Left hindlimb (tissue), 1 donor: Measurements from ENCODE around the gene GIGYF2.

Source experiments
- DNase-seq: peaks from one replicate; pipeline ENCODE4 v3.0.0-alpha.2; 2018

Gene GIGYF2

DNA sequence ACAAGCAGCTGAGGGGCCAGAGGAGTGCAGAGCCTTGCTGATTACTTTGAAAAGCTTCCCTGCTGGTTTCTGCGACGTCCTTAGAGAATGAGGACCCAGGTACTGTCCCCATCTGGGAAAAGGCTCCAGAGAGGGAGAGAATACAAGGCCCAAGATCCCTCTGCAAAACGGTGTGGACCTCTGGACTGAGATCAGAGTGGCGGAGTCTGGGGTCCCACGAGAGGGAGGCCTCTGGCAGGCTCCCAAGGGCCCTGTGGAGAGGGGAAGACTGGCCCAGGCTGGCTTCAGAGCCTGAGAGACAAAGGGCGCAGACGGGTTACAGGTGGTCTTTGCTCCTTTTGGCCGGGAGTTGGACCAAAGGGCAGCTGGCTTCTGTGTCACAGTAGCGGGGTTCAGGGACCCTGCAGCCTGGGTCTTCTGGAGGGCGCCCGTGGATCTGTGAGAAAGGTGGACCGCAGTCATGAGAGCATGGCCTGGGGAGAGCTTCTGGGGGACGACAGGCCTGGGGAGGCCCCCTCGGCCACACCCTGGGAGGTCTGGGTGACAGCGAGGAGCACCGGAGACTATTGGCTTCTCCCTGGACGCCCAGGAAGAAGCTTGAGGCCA is 173.7 kb downstream of the GIGYF2 start:
- no peak for DNase-seq

DNA sequence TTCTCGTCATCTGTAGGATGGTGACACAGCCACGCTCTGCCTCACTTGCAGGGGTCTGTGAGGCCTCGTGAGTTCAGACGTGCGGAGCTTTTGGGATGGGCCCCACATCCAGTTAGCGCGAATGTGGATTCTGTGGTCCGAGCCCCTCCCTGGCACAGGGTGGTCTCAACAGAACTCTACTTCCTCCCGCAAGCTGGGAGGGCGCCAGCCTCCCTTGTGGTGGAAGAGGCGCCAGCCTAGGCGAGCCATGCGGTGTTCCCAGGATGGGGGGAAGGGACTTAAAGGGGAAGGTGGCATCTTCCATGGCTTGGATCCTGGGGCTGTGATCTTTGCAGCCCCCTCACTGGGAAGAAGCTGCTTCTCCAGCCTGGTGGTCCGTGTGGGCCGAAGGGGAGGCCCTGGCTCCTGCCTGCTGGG is 174.3 kb downstream of the GIGYF2 start:
- no peak for DNase-seq

- DNase-seq, result peak; percentile 80
These were observed 175.0 kb downstream of the GIGYF2 start for GRCh38 chr2:232871835-232872736.

GRCh38 chr2:232872826-232873225 is 175.7 kb downstream of the GIGYF2 start:
- peak; percentile 68 for DNase-seq

DNA sequence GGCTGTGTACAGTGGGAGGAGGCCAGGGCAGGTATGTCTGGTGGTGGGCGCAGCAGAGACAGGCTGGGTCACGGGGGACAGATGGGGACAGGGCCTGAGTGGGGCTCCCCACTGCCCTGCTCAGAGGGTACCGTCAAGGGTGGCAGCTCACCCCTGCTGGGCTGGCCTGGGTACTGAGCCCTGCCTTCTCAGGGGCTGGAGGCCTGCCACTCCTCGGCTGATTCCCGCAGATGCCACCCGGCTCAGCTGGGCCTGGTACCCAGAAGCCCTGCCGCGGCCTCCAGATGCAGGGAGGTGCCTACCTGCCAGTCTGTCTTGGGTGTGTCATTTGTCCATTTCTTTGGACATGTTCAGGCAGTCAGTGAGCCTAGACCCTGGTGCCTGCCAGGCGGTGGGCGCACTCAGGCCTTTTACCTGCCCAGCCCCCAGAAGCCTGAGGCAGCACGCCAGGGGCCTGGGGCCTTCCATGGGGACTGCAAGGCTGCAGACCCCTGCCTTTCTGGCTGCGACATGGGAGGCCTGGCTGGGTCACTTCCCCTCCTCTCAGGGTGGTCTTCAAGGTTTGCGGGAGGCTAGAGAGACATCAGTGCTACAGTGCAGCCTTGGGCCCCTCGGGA is 176.3 kb downstream of the GIGYF2 start:
- no peak for DNase-seq

GRCh38 chr2:232873909-232874641 is 176.9 kb downstream of the GIGYF2 start:
- DNase-seq, result no peak

DNA sequence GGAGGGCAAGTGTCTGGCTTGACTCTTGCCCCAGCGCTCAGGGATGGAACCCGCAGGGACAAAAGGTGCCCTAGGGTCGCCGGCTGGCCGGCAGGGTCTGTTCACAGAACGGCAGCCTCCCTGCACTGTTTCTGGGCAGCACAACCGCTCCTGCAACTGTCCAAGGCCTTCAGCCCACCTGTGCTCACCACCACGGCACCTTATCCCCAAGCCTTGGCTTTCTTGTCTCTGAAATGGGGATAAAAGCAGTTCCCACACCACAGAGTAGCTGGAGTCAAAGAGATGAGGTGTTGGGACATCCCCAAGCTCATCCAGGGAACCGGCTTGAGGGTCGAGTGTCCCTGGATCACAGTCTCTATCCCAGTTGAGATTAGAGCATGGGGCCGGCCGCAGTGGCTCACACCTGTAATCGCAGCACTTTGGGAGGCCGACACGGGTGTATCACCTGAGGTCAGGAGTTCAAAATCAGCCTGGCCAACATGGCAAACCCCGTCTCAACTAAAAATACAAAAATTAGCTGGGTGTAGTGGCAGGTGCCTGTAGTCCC is 177.6 kb downstream of the GIGYF2 start:
- no peak for DNase-seq

- no peak for DNase-seq
These were observed 178.4 kb downstream of the GIGYF2 start for GRCh38 chr2:232875256-232876121.

- no peak for DNase-seq
These were observed 179.2 kb downstream of the GIGYF2 start for GRCh38 chr2:232876161-232876977.

DNA sequence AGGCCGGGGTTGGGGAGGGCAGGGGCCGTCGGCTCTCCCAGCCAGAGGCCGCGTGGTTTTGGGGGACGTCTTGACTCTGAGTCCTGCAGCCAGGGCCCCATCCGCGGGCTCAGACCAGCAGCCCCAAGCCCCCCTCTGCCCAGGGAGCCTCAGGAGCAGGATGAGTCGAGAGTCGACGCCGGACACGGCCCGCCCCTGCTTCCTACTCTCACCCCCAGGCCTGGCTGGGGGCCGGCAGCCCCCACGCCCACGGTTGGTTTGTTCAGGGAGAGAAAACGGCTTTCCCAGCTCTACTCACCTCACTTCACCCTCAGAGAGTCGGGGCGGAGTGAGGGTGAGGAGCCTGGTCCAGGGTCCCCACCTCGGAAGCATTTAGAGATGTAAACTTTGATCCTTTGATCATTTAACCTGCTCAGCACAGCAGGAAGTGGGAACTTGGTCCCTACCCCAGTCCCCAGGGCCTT is 179.9 kb downstream of the GIGYF2 start:
- DNase-seq, result no peak

- DNase-seq, result no peak
These were observed 180.9 kb downstream of the GIGYF2 start for GRCh38 chr2:232877940-232878511.

- no peak for DNase-seq
These were observed 181.9 kb downstream of the GIGYF2 start for GRCh38 chr2:232878855-232879617.

DNA sequence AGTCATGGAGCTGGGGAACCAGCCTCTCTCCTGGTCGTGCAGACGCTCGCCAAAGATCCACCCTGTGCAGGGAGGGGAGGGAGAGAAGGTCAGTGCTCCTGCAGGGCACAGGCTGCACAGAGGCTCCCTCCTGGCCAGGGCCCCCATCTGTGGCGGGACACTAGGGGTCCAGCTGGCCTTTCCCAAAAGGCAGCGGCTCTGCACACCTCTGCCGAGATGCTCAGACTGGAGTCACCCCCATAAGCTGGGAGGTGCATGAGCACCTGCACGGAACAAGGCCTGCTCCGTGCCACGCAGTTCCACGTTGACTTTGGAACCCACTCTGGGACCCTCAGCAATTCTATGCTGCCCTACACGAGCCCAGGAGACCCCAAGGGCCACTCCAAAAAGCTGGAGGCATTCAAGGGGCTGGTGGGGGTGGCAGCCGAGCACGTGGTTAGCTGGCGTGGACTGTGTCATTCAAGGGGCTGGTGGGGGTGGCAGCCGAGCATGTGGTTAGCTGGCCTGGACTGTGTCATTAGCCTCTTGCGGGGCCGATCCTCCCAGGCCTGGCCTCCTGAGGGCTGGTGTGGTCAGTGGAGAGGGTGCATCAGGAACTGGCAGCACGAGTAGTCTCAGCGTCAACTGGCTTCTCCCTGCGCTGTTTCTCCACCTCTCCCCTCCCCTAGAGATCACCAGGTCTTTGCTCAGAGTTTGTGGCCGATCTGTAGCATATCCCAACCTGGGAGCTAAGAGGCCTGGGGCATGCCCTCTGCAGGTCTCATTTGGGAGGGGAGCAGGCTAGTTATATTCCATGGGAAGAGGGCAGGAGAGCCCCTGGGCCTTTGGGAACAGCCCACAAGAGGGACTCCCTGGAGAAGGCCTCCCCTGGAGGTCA is 182.7 kb downstream of the GIGYF2 start:
- no peak for DNase-seq

DNA sequence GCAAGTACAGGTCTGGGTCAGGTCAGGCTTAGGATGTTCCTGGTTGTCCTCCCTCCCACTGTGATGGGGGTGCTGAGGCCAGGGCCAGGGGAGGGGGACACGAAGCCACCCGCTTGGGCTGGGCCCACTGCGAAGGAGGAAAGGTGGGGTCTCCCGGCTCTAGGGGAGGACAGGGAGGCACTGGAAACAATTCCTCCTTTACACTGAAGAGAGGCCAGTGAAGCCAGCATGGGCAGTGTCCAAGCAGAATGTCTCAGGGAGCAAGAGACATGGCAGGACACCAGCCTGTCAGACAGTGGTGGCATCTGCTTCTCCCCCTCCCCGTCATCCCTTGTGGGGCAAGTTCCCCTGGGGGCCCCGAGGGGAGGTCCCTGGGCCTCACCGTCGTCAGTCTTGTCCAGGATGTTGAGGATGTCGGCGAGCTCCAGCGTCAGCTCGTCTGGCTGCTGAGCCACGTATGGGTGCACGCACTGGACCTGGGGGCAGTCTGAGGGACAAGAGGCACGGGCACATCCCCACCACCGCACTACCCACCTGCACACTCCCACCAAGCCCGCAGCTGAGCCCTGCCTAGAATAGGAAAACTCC is 183.7 kb downstream of the GIGYF2 start:
- no peak for DNase-seq

DNA sequence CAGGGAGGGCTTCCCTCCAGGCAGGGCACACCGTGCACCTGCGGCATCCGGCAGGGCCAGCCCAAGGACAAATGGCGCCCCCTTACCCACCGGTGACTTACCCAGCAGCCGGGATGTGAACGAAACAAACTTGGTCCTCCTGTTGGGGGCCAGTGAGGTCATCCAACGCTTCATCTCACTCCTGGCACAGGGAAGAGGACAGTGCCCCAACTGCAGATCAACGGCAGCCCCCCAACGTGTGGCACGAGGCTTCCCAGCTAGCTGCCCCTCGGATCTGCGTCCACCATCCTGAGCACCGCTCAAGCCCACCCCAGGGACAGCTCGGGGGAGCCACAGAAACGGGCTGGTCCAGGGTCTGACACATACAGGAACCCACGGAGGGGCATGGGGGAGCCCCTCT is 185.0 kb downstream of the GIGYF2 start:
- DNase-seq, result no peak

- DNase-seq, result no peak
These were observed 185.5 kb downstream of the GIGYF2 start for GRCh38 chr2:232882505-232883115.

GRCh38 chr2:232883116-232883721 is 186.1 kb downstream of the GIGYF2 start:
- DNase-seq, result no peak
